Spleen (tissue), 7 donors: ENCODE measurements around the gene ZNF431.

Experiments
- POLR2A ChIP-seq, 3 donors: fragments of 450-650 bp; IDR thresholded peaks; one replicate each; pipeline ENCODE4 v1.5.1; 2017; ENCODE audit warnings: antibody characterized with exemption in 3 of 3, mild to moderate bottlenecking in 1 of 3
- TF ChIP-seq, protein P1 (sequence below), 11 experiments: fragments of 200-600 bp in 7 of 11; fragments of 450-650 bp in 4 of 11; sonication (generic) in 4 of 11; IDR thresholded peaks in 8 of 11; conservative IDR thresholded peaks in 3 of 11; 1 replicate in 7 of 11; 2 replicates in 4 of 11; pipeline versions ENCODE4 v1.4.0 to v1.8.0; 2016 to 2021; ENCODE audit warnings: antibody characterized with exemption in 11 of 11, inconsistent platforms in 4 of 11, mild to moderate bottlenecking in 1 of 11
- donor health status: DM: no; HTN: no; CAD: no; lungs with moderate emphysema.
- donor health status: DM: no; HTN: no; CAD: no.
- donor health status: DM: no; HTN: no; CAD: no.

DNA sequence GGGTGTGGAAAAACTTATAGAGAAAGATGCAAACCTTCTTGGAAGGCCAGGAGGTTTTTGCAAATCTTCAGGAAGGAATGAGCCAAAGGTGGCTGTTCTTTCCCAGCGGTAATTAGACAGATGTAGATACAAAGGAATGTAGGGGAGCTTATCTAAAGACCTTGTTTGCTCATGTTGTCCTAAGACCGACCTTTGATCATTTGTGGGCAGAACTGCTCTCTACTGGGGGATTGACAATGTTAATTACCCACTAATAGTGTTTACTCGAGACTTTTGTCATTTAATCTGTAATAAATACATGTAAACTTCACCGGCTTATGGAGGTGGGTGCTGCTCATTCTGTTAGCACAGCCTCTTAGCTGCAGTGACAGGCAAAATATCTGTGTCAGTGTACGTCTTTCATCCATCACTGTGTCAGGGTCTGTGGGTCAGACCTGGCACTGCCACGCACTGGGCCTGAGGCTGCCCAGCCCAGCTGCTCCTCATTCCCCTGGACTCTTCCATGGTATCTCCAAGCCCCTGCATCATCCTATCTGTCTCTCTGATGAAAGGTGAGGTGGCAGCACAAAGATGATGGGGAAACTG lies 68.3 kb downstream of the ZNF431 start:
- no peak for TF ChIP-seq POLR2A (IDR thresholded peaks at IDR 0.05)
- TF ChIP-seq, protein P1, sequence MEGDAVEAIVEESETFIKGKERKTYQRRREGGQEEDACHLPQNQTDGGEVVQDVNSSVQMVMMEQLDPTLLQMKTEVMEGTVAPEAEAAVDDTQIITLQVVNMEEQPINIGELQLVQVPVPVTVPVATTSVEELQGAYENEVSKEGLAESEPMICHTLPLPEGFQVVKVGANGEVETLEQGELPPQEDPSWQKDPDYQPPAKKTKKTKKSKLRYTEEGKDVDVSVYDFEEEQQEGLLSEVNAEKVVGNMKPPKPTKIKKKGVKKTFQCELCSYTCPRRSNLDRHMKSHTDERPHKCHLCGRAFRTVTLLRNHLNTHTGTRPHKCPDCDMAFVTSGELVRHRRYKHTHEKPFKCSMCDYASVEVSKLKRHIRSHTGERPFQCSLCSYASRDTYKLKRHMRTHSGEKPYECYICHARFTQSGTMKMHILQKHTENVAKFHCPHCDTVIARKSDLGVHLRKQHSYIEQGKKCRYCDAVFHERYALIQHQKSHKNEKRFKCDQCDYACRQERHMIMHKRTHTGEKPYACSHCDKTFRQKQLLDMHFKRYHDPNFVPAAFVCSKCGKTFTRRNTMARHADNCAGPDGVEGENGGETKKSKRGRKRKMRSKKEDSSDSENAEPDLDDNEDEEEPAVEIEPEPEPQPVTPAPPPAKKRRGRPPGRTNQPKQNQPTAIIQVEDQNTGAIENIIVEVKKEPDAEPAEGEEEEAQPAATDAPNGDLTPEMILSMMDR (IDR thresholded peaks at IDR 0.05 in 8 of 11, conservative IDR thresholded peaks at IDR 0.05 in 3 of 11) = no peak
